Lung microvascular endothelial cell (primary cell): ENCODE results near the gene DHRSX. TPM values are rescaled to one million over a fixed set of nuclear protein-coding genes. Genes with fewer than 3 reads are reported as not detected.

Experiments
- total RNA-seq: library from RNA; depleted of rRNA; stranded (reverse); fragments of >200 nt; gene quantifications from 2 replicates; pipeline ENCODE4 v1.2.1, GENCODE V29; 2014

DHRSX gene
- total RNA-seq, 1 donor from 2014 or later: 23.6 TPM

Other genes with a start within 250 kb of the DHRSX start
- 26.4 and 46.4 TPM in 2 replicates for gene ZBED1, start within 50 bp of the DHRSX start, total RNA-seq
- 181 and 195 TPM in 2 replicates for gene CD99, start 190.3 kb upstream of the DHRSX start, total RNA-seq